DMS 273 (cell line): ENCODE measurements around the gene GGNBP2.

Experiments
- DNase-seq: peaks from one replicate; lab custom pipeline; 2025; ENCODE audit not compliant: unreplicated experiment; lab: John Stamatoyannopoulos, UW

The GGNBP2 gene

DNA sequence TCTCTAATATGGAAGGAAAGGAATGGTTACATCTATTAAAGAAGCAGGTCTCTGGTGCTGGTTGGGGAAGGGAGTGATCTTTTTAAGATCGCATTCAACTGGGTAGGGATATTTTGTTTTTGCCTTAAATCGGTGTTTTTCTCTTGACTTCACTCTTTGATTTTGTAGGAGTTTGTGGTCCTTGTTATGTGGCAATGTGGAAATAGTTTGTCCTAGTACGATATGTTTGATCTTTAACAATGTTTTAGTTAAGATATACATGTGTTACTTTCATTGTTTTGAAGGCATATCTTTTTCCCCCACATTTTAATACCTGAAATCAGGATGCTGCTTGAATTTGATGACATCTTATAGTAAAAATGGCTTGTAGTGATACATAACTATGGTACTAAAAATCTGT is 8.7 kb downstream of the GGNBP2 start:
- no peak for DNase-seq

DNA sequence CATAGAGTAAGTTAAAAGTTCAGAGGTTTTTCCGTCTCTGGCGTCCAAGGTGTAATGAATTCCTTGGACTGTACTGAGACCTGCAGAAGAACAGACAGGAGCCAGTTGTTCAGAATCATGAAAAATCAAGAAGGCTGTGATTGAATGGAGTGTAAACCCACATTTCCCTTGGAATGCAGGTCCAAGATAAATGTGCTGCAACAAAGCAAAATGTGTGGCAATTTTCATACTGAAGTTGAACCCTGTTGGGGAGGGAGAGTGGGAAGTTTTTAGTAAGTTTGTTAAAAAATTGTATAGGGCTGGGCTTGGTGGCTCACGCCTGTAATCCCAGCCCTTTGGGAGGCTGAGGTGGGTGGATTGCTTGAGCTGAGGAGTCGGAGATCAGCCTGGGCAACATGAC is 21.4 kb downstream of the GGNBP2 start:
- no peak for DNase-seq

DNA sequence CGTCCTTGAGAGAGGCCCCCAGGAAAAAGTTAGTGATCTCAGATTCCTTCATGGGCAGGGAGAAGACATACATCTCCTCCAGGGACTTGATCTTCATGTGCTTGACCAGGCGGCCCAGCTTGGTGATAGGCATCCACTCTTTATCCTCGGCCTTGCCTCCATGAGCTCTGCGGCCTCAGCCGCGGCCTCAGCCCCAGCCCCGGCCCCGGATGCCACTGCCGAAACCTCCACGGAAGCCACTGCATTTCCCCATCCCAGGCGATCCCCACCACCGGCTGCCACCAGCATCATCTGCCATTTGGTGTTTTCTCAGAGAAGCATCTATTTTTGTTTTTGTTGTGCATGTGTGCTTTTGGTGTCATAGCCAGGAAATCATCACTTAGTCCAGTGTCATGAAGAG is 30.3 kb downstream of the GGNBP2 start:
- DNase-seq = no peak

DNA sequence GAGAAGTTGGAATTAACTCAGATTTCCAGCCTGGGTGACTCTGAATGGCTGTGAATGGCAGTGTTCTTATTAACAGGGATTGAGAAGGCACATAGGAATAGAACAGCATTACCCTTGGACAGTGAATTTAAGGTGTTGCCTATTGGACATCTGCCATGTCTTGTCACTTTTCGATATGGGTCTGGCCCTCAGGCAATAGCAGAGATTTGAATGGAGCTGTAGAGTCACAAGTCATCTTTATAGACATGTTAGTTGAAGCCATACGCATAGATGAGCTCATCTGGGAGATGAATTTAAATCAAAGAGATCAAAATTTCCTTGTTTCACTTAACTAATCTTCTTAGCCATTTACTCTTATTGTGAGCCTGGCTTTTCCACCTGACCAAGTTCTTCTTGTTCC is 32.1 kb downstream of the GGNBP2 start:
- DNase-seq = no peak

DNA sequence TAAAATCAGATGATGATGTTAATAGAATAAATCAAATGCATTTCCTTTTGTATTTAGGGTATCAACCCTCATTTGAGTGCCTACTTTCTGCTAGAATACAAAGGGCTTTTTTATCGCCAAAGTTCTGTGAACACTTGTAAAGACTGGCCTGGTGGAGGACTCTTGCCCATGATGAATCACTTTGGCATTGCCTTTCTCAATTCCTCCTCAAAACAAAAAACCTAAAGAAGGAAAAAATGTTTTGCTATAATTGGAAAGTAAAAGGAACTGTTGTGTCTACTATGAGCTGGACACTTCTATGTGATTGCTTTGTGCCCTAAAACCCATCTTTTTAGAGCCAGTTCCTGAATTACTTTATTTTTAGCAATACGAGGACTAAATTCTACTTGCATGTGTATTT is 34.0 kb downstream of the GGNBP2 start:
- DNase-seq = no peak

GRCh38 chr17:36583787-36584186 is 39.1 kb downstream of the GGNBP2 start:
- DNase-seq = no peak

GRCh38 chr17:36586138-36586537 is 41.4 kb downstream of the GGNBP2 start:
- no peak for DNase-seq

DNA sequence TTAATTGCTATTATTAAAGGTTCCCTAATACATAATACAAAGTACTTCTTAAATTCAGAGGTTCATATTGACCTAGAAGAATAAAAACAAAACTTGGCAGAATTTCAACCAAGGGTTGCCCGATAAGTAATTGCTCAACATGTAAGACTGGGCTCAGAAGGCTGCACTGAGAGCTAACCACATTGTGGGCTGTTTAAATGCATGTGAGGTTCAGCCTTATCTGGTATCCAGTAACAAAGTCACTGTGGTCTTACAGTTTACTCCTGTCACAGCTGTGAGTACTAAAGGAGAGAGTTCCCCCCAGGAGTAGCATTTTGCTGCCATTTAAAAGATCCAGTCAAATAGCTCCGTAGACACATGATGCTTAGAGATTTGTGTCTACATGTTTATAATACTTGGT is 45.4 kb downstream of the GGNBP2 start:
- DNase-seq = no peak

GRCh38 chr17:36591434-36592315 is 47.0 kb downstream of the GGNBP2 start, which contains the start of gene DHRS11:
TSS of gene DHRS11 (plus strand) at chr17:36591879. CDS start at chr17:36592010, 131 bp downstream.
- peak; percentile 92 for DNase-seq

DNA sequence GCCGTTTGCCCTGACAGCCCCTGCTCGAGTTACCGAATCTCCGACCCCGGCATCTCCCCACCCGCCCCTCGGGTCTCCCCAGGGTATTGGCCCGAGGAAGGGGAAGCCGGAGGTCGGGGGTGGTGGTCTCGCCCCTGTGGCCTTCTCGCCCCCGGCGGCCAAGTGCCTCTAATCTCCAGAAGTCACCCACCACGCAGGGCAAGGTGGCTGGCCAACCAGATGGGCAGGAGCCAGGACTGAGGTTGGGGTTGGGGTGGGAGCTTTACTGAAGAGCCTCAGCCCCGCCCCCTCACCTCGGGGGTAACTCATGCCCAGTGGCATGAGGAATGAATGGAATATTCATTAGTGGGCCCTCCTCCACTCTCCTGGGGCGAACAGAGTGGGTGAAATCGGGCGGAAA is 47.6 kb downstream of the GGNBP2 start:
- peak; percentile 58 for DNase-seq

- DNase-seq = no peak
Observed at GRCh38 chr17:36592716-36593321, 48.1 kb downstream of the GGNBP2 start.

DNA sequence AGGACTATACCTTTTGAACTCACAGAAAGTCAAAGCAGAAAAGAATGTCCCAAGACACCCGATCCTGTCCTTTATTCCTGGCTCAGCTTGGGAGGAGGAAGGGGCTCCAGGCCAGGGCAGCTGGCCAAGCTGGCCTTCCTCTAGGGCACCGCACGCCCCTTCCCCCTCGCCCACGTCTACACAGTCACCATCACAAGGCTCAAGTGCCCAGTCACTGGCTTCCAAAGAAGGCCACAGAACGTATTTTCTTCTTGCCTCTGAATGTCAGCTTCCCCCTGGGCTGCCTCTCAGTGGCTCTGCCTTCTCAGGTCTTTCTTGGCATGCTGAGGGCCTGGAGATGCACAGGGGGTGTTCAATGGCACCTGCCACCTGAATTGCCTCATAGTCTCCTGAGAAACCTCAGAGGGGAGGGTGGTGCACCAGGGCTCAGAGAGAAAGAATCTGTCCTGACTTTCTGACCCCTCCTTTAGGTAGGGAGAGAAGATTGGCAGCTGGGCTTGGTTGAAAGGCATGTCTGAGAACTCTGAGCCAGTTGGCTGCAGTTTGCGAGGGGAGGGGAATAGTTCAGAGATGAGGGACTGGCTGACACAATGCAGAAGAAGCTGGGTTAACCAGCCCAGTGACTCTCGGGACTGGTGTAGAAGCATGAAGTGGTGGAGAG is 49.1 kb downstream of the GGNBP2 start:
- DNase-seq = peak; percentile 19

- DNase-seq = no peak
Observed at GRCh38 chr17:36594626-36595401, 50.1 kb downstream of the GGNBP2 start.

- DNase-seq = no peak
Observed at GRCh38 chr17:36597226-36597625, 52.5 kb downstream of the GGNBP2 start.

- DNase-seq = no peak
Observed at GRCh38 chr17:36597866-36598777, 53.4 kb downstream of the GGNBP2 start.

- no peak for DNase-seq
Observed at GRCh38 chr17:36598951-36599401, 54.3 kb downstream of the GGNBP2 start.

- DNase-seq = no peak
Observed at GRCh38 chr17:36599546-36600250, 55.0 kb downstream of the GGNBP2 start.

DNA sequence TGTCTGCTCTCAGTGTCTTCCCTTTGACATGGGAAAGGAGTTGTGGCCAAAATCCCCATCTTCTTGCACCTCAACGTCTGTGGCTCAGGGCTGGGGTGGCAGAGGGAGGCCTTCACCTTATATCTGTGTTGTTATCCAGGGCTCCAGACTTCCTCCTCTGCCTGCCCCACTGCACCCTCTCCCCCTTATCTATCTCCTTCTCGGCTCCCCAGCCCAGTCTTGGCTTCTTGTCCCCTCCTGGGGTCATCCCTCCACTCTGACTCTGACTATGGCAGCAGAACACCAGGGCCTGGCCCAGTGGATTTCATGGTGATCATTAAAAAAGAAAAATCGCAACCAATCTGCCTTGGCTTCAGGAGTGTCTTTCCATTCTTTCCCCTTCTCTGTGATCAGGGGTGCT is 55.7 kb downstream of the GGNBP2 start:
- DNase-seq = no peak

DNA sequence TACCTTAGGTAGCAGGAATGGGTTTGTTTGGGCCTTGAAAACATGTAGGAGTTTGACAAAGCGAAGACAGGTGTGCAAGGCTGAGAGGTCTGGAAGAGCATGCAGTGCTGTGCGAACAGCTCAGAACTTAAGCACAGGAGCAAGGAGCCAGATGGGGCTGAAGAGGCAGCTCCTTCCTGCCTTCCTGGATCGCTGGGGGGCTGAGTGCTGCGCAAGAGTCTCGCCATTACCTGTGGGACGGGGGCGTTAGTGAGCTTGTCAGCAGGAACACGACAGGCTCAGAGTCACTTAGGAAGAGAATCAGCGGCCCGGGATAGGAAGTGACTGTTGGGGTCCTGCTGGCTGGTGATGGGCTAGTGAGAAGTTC is 56.2 kb downstream of the GGNBP2 start:
- peak; percentile 75 for DNase-seq
